Keratinocyte (primary cell): ENCODE measurements around the gene NTSR1. TPM values are rescaled to one million over a fixed set of nuclear protein-coding genes. Genes with fewer than 3 reads are reported as not detected.

Experiments
- DNase-seq: peaks from one replicate; pipeline ENCODE4 v3.0.0-alpha.2; 2011; ENCODE audit warnings: low read depth, missing footprints, low spot score
- FAIRE-seq: peaks from 2 replicates; lab custom pipeline; 2011; peaks lifted over from hg19 to GRCh38; lab: Jason Lieb, UNC
- H2AFZ ChIP-seq: 2 replicates; pipeline ENCODE4 v1.6.0; 2012; ENCODE audit warnings: low read length, control low read depth, inconsistent platforms; ENCODE audit not compliant: control insufficient read depth
- H3K27ac ChIP-seq: 2 replicates; pipeline ENCODE4 v1.5.1; 2011; ENCODE audit warnings: low read length; ENCODE audit not compliant: control insufficient read depth, insufficient read depth
- H3K27me3 ChIP-seq: 3 replicates; pipeline ENCODE4 v1.6.0; 2011; ENCODE audit warnings: low read length; ENCODE audit not compliant: control insufficient read depth, insufficient read depth; ENCODE audit errors: extremely low read depth
- H3K36me3 ChIP-seq, 2 experiments: 2 replicates in 1 of 2; 3 replicates in 1 of 2; pipeline ENCODE4 v1.5.1; 2011; ENCODE audit warnings: low read length in 2 of 2, mild to moderate bottlenecking in 1 of 2; ENCODE audit not compliant: control insufficient read depth in 2 of 2, insufficient read depth in 2 of 2; ENCODE audit errors: extremely low read depth in 1 of 2
- H3K4me1 ChIP-seq: 3 replicates; pipeline ENCODE4 v1.5.1; 2011; ENCODE audit warnings: low read length; ENCODE audit not compliant: control insufficient read depth, insufficient read depth; ENCODE audit errors: extremely low read depth
- H3K4me2 ChIP-seq: 3 replicates; pipeline ENCODE4 v1.6.0; 2011; ENCODE audit warnings: low read depth, low read length; ENCODE audit not compliant: control insufficient read depth, insufficient read depth; ENCODE audit errors: extremely low read depth
- H3K4me3 ChIP-seq, 3 experiments: fragments of 200-600 bp in 1 of 3; sonication (generic) in 1 of 3; 2 replicates in 2 of 3; 3 replicates in 1 of 3; pipeline ENCODE4 v1.5.1; 2011 to 2016; ENCODE audit warnings: low read length in 3 of 3, mild to moderate bottlenecking in 3 of 3, control low read depth in 2 of 3, inconsistent platforms in 1 of 3, low read depth in 1 of 3, mixed read lengths in 1 of 3, mixed run types in 1 of 3, moderate library complexity in 1 of 3; ENCODE audit not compliant: control insufficient read depth in 2 of 3, insufficient read depth in 2 of 3; ENCODE audit errors: extremely low read depth in 1 of 3
- H3K79me2 ChIP-seq: 2 replicates; pipeline ENCODE4 v1.6.0; 2012; ENCODE audit warnings: low read length; ENCODE audit not compliant: control insufficient read depth, insufficient read depth
- H3K9ac ChIP-seq: 3 replicates; pipeline ENCODE4 v1.6.0; 2011; ENCODE audit warnings: low read length; ENCODE audit not compliant: control insufficient read depth, insufficient read depth; ENCODE audit errors: extremely low read depth
- H3K9me1 ChIP-seq: 3 replicates; pipeline ENCODE4 v1.6.0; 2011; ENCODE audit warnings: low read length; ENCODE audit not compliant: control insufficient read depth, insufficient read depth; ENCODE audit errors: extremely low read depth
- H3K9me3 ChIP-seq: 2 replicates; pipeline ENCODE4 v1.5.1; 2012; ENCODE audit warnings: low read depth, low read length; ENCODE audit not compliant: control insufficient read depth
- H4K20me1 ChIP-seq: 3 replicates; pipeline ENCODE4 v1.6.0; 2011; ENCODE audit warnings: low read length; ENCODE audit not compliant: control insufficient read depth, insufficient read depth; ENCODE audit errors: extremely low read depth
- EZH2 ChIP-seq: IDR thresholded peaks from one replicate; pipeline ENCODE4 v1.6.1; 2012; ENCODE audit warnings: inconsistent platforms, mild to moderate bottlenecking, low read length, moderate library complexity
- dilution Hi-C: fragments of 300-500 bp; cut with MboI; formaldehyde crosslinking; loops from one replicate; pipeline ENCODE4 v1.7.0; 2020; ENCODE audit warnings: low sequenced_read_pairs; ENCODE audit not compliant: extremely low pct_ligation_motif_present
- polyA plus RNA-seq, 5 experiments: library from polyadenylated mRNA; depleted of rRNA in 3 of 5; stranded (reverse) in 3 of 5; stranded (forward) in 1 of 5; unstranded in 1 of 5; fragments of >200 nt; gene quantifications; 1 replicate in 1 of 5; 2 replicates in 3 of 5; 3 replicates in 1 of 5; pipeline versions ENCODE4 v1.2.1 to v1.2.3, GENCODE V29; 2011 to 2012; ENCODE audit warnings: missing spikeins in 2 of 5, low read depth in 1 of 5, low replicate concordance in 1 of 5
- TF ChIP-seq, protein P1 (sequence below), 3 experiments: IDR thresholded peaks in 1 of 3; conservative IDR thresholded peaks in 1 of 3; optimal IDR thresholded peaks in 1 of 3; 2 replicates in 2 of 3; 3 replicates in 1 of 3; pipeline versions ENCODE3 to v1.5.1; 2011; ENCODE audit warnings: low read length in 3 of 3, mild to moderate bottlenecking in 3 of 3, moderate library complexity in 2 of 3, control low read depth in 1 of 3, inconsistent platforms in 1 of 3; ENCODE audit not compliant: insufficient read depth in 2 of 3; ENCODE audit errors: extremely low read depth in 1 of 3

Gene NTSR1
- polyA plus RNA-seq, 1 donor (not counting 4 experiments of a cell fraction or from before 2014, with no cell fraction given): 0.55 TPM

DNA sequence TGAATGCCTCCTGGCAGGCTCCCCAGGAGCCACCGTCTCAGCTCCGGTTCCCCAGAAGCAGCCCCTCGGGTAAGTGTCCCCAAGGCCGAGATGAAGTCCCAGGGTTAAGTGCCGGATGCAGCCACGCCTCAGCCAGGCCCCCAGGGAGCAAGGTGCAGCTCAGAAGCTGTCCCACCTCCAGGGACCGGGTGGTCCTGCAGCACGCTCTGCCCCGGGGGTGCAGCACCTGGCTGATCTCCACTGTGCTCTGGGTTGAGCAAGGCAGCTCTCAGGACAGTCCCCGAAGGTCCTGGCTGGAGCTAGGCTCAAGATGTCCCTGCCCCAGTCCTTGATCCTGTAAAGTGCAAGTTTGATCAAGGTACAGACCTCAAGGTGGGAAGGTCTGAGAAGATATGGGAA lies 15.1 kb upstream of the NTSR1 start:
- Histone ChIP-seq H3K27me3 (peaks cover 55% of the 10 kb centered on the region), H3K4me3 (no peak overlapping the region), H3K9ac (no peak overlapping the region), H2AFZ (no peak overlapping the region), H3K36me3 (no peaks in the 10 kb centered on the region), H3K79me2 (no peaks in the 10 kb centered on the region), H3K9me1 (no peaks in the 10 kb centered on the region), H3K4me1 (no peaks in the 10 kb centered on the region), H3K27ac (no peak overlapping the region), H3K9me3 (no peaks in the 10 kb centered on the region), H3K4me2 (no peak overlapping the region), H4K20me1 (no peaks in the 10 kb centered on the region)
- dilution Hi-C loops: no loop called here
- no peak for DNase-seq
- no peak for FAIRE-seq
- TF ChIP-seq, protein P1, sequence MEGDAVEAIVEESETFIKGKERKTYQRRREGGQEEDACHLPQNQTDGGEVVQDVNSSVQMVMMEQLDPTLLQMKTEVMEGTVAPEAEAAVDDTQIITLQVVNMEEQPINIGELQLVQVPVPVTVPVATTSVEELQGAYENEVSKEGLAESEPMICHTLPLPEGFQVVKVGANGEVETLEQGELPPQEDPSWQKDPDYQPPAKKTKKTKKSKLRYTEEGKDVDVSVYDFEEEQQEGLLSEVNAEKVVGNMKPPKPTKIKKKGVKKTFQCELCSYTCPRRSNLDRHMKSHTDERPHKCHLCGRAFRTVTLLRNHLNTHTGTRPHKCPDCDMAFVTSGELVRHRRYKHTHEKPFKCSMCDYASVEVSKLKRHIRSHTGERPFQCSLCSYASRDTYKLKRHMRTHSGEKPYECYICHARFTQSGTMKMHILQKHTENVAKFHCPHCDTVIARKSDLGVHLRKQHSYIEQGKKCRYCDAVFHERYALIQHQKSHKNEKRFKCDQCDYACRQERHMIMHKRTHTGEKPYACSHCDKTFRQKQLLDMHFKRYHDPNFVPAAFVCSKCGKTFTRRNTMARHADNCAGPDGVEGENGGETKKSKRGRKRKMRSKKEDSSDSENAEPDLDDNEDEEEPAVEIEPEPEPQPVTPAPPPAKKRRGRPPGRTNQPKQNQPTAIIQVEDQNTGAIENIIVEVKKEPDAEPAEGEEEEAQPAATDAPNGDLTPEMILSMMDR (optimal IDR thresholded peaks at IDR 0.05 in 1 of 3, IDR thresholded peaks at IDR 0.05 in 1 of 3, conservative IDR thresholded peaks at IDR 0.05 in 1 of 3; ENCODE audit: extremely low read depth in 1 of 3, insufficient read depth in 2 of 3, low read length in 3 of 3): no peak
- TF ChIP-seq EZH2: no peak

DNA sequence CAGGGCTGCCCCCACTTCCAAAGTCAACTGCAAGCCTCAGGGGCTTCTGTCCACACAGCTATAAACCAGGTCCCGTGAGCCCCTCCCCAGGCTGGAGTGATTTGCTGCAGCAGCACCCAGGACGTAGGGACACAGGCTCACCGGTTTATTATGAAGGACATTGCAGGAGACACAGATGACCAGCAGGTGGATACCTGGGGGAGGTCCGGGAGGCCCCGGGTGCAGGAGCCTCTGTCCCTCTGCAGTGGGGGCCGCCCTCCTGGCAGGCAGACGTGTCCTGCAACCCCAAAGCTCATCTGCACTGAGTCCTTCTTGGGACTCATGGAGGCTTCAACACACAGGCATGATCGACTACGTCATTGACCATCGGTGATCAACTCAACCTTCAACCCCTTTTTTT lies 14.5 kb upstream of the NTSR1 start:
- no peaks in the 10 kb centered on the region for H3K79me2 ChIP-seq
- H3K27ac ChIP-seq: no peak overlapping the region
- H3K4me1 ChIP-seq: no peaks in the 10 kb centered on the region
- H3K9me1 ChIP-seq: no peaks in the 10 kb centered on the region
- H2AFZ ChIP-seq: no peak overlapping the region
- no peaks in the 10 kb centered on the region for H3K36me3 ChIP-seq
- no peak overlapping the region for H3K4me2 ChIP-seq
- no peaks in the 10 kb centered on the region for H3K9me3 ChIP-seq
- no peak for DNase-seq
- H3K27me3 ChIP-seq: peaks cover 55% of the 10 kb centered on the region
- no peak overlapping the region for H3K9ac ChIP-seq
- TF ChIP-seq, protein P1 (optimal IDR thresholded peaks at IDR 0.05 in 1 of 3, IDR thresholded peaks at IDR 0.05 in 1 of 3, conservative IDR thresholded peaks at IDR 0.05 in 1 of 3; ENCODE audit: extremely low read depth in 1 of 3, insufficient read depth in 2 of 3, low read length in 3 of 3): no peak
- no peak for FAIRE-seq
- H3K4me3 ChIP-seq: no peak overlapping the region
- dilution Hi-C loops: no loop called here
- H4K20me1 ChIP-seq: no peaks in the 10 kb centered on the region
